Activated naive CD8-positive, alpha-beta T cell treated with anti-CD3 and anti-CD28 coated beads, Interleukin-2, amount 50 U/mL, for 24 hours (primary cell): ENCODE results near the gene RAPGEF2.
"Not testable (repeated sequence)": the region's sequence is repeated elsewhere in the genome, so short reads cannot be mapped to it uniquely, and the experiment has no call there.

Experiments
- ATAC-seq: fragments of 150-1000 bp; cut with Tn5 transposase; one replicate; pipeline ENCODE4 v1.10.0; 2021
- DNase-seq: peaks from one replicate; pipeline ENCODE4 v3.0.0; 2021
- H3K27ac Mint-ChIP-seq: one replicate; pipeline ENCODE4 v1.8.0; 2021; ENCODE audit warnings: mild to moderate bottlenecking, mixed read lengths
- H3K27me3 Mint-ChIP-seq: one replicate; pipeline ENCODE4 v1.8.0; 2021; ENCODE audit warnings: mixed read lengths
- H3K36me3 Mint-ChIP-seq: one replicate; pipeline ENCODE4 v1.8.0; 2021; ENCODE audit warnings: low read depth, mixed read lengths
- H3K4me1 Mint-ChIP-seq: one replicate; pipeline ENCODE4 v1.8.0; 2021; ENCODE audit warnings: mixed read lengths
- H3K4me3 Mint-ChIP-seq: one replicate; pipeline ENCODE4 v1.8.0; 2021; ENCODE audit warnings: mild to moderate bottlenecking, moderate library complexity, mixed read lengths
- H3K9me3 Mint-ChIP-seq: one replicate; pipeline ENCODE4 v1.8.0; 2021; ENCODE audit warnings: mixed read lengths

The RAPGEF2 gene

GRCh38 chr4:159303435-159303834 lies 200.6 kb downstream of the RAPGEF2 start:
- no peak for ATAC-seq
- no peak for DNase-seq
- Mint-ChIP-seq H3K4me3 (no peak overlapping the region), H3K36me3 (peaks cover 17% of the 10 kb centered on the region), H3K4me1 (peaks cover under 1% of the 10 kb centered on the region), H3K27me3 (no peaks in the 10 kb centered on the region), H3K27ac (no peak overlapping the region), H3K9me3 (peaks cover 5% of the 10 kb centered on the region)

DNA sequence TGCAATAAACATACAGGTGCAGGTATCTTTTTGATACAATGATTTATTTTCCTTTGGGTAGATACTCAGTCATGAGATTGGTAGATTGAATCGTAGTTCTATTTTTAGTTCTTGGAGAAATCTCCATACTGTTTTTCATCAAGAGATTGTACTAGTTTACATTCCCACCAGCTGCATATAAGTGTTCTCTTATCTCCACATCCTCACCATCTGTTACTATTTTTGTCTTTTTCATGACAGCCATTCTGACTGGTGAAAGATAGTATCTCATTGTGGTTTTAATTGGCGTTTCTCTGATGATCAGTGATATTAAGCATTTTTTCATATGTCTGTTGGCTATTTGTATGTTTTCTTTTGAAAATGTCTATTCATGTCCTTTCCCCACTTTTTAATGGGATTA lies 202.2 kb downstream of the RAPGEF2 start:
- Mint-ChIP-seq H3K27me3 (no peaks in the 10 kb centered on the region), H3K27ac (no peak overlapping the region), H3K9me3 (peaks cover 5% of the 10 kb centered on the region), H3K36me3 (peaks cover 17% of the 10 kb centered on the region), H3K4me1 (no peaks in the 10 kb centered on the region), H3K4me3 (no peak overlapping the region)
- no peak for ATAC-seq
- no peak for DNase-seq

- no peak for DNase-seq
- H3K4me3 Mint-ChIP-seq = no peak overlapping the region
Measured at GRCh38 chr4:159307929-159308328, 205.1 kb downstream of the RAPGEF2 start.

GRCh38 chr4:159308566-159309340 lies 205.9 kb downstream of the RAPGEF2 start:
- ATAC-seq (no peak), DNase-seq (no peak)
- H3K9me3 Mint-ChIP-seq = peaks cover 5% of the 10 kb centered on the region
- no peaks in the 10 kb centered on the region for H3K4me1 Mint-ChIP-seq
- no peaks in the 10 kb centered on the region for H3K27me3 Mint-ChIP-seq
- H3K4me3 Mint-ChIP-seq = no peak overlapping the region
- peaks cover 18% of the 10 kb centered on the region for H3K36me3 Mint-ChIP-seq
- H3K27ac Mint-ChIP-seq = no peak overlapping the region

More at GRCh38 chr4:159307929-159308328, 205.1 kb downstream of the RAPGEF2 start:
- Mint-ChIP-seq H3K36me3 (peaks cover 17% of the 10 kb centered on the region), H3K9me3 (peaks cover 5% of the 10 kb centered on the region), H3K27me3 (no peaks in the 10 kb centered on the region), H3K4me1 (no peaks in the 10 kb centered on the region), H3K27ac (no peak overlapping the region)
- no peak for ATAC-seq

DNA sequence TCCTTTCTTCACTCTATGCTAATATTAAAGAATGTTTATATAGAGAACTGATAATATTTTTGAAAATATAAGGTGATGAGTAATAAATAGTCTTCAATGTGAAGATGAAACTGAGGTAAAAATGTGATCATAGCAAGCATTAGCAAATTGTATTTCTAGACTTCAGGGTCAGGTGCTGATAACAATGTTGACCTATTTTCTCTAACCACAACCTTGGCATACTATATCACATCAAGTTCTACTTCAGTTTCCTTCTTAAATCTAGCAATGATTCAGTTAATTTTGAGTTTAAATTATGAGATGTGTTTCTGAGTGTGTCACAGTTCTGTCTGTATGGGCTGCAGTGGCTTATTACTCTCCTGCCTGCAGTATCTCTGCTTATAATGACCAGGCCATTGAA lies 209.4 kb downstream of the RAPGEF2 start:
- Mint-ChIP-seq H3K36me3 (peaks cover 15% of the 10 kb centered on the region), H3K27ac (no peak overlapping the region), H3K4me3 (no peak overlapping the region), H3K4me1 (no peaks in the 10 kb centered on the region), H3K27me3 (no peaks in the 10 kb centered on the region), H3K9me3 (no peaks in the 10 kb centered on the region)
- ATAC-seq (no peak), DNase-seq (no peak)

DNA sequence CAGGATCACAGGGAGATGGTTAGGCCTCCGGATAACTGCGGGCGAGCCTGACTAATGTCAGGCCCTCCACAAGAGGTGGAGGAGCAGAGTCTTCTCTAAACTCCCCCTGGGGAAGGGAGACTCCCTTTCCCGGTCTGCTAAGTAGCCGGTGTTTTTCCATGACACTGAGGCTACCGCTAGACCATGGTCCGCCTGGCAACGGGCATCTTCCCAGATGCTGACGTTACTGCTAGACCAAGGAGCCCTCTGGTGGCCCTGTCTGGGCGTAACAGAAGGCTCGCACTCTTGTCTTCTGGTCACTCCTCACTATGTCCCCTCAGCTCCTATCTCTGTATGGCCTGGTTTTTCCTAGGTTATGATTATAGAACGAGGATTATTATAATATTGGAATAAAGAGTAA lies 213.0 kb downstream of the RAPGEF2 start:
- not testable (repeated sequence) for ATAC-seq, H3K4me3 Mint-ChIP-seq, H3K4me1 Mint-ChIP-seq, H3K27ac Mint-ChIP-seq, H3K27me3 Mint-ChIP-seq, H3K9me3 Mint-ChIP-seq, DNase-seq
- H3K36me3 Mint-ChIP-seq = peaks cover 18% of the 10 kb centered on the region

DNA sequence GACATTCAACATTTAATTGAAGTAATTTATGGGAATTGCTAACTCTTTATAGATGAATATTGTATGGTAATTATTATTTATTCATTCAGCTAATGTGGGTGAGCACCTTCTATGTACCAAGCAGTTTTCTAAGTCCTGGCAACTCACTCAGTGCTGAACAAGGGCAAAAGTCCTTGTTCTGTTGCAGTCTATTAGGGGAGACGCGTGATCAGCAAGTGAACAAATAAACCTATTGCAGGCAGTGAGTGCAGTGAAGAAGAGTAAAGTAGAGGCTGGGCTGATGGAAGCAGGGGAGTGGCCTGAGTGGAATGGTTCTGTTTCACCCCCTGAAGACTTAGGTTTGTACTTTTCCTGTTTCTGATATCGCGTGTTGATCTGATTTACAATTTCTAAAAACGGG lies 214.3 kb downstream of the RAPGEF2 start:
- H3K9me3 Mint-ChIP-seq = no peaks in the 10 kb centered on the region
- H3K27me3 Mint-ChIP-seq = no peaks in the 10 kb centered on the region
- H3K4me1 Mint-ChIP-seq = no peaks in the 10 kb centered on the region
- peaks cover 23% of the 10 kb centered on the region for H3K36me3 Mint-ChIP-seq
- no peak overlapping the region for H3K4me3 Mint-ChIP-seq
- no peak for DNase-seq
- ATAC-seq = no peak
- no peak overlapping the region for H3K27ac Mint-ChIP-seq

- no peaks in the 10 kb centered on the region for H3K27me3 Mint-ChIP-seq
- DNase-seq (no peak), ATAC-seq (no peak)
- no peaks in the 10 kb centered on the region for H3K4me1 Mint-ChIP-seq
- no peak overlapping the region for H3K27ac Mint-ChIP-seq
- no peaks in the 10 kb centered on the region for H3K9me3 Mint-ChIP-seq
- H3K4me3 Mint-ChIP-seq = no peak overlapping the region
- H3K36me3 Mint-ChIP-seq = peaks cover 32% of the 10 kb centered on the region
Measured at GRCh38 chr4:159319027-159319426, 216.1 kb downstream of the RAPGEF2 start.

GRCh38 chr4:159326480-159326879 lies 223.6 kb downstream of the RAPGEF2 start:
- DNase-seq (no peak), ATAC-seq (no peak)
- no peaks in the 10 kb centered on the region for H3K9me3 Mint-ChIP-seq
- H3K4me3 Mint-ChIP-seq = no peak overlapping the region
- no peaks in the 10 kb centered on the region for H3K27me3 Mint-ChIP-seq
- H3K4me1 Mint-ChIP-seq = no peaks in the 10 kb centered on the region
- H3K36me3 Mint-ChIP-seq = peaks cover 19% of the 10 kb centered on the region
- H3K27ac Mint-ChIP-seq = no peak overlapping the region

- DNase-seq (no peak), ATAC-seq (no peak)
- Mint-ChIP-seq H3K4me3 (no peak overlapping the region), H3K36me3 (peaks cover 17% of the 10 kb centered on the region), H3K27me3 (no peaks in the 10 kb centered on the region), H3K9me3 (no peaks in the 10 kb centered on the region), H3K27ac (no peak overlapping the region), H3K4me1 (no peaks in the 10 kb centered on the region)
Measured at GRCh38 chr4:159328766-159329165, 225.9 kb downstream of the RAPGEF2 start.

GRCh38 chr4:159334461-159334860 lies 231.6 kb downstream of the RAPGEF2 start:
- DNase-seq (no peak), ATAC-seq (no peak)
- Mint-ChIP-seq H3K9me3 (no peaks in the 10 kb centered on the region), H3K4me1 (no peaks in the 10 kb centered on the region), H3K27me3 (no peaks in the 10 kb centered on the region), H3K36me3 (peaks cover 31% of the 10 kb centered on the region), H3K4me3 (no peak overlapping the region), H3K27ac (no peak overlapping the region)

- H3K4me1 Mint-ChIP-seq = no peaks in the 10 kb centered on the region
- no peak for DNase-seq
- H3K27ac Mint-ChIP-seq = no peak overlapping the region
- no peaks in the 10 kb centered on the region for H3K27me3 Mint-ChIP-seq
- no peak overlapping the region for H3K4me3 Mint-ChIP-seq
- no peaks in the 10 kb centered on the region for H3K9me3 Mint-ChIP-seq
- ATAC-seq = no peak
- H3K36me3 Mint-ChIP-seq = peaks cover 32% of the 10 kb centered on the region
Measured at GRCh38 chr4:159337041-159337440, 234.2 kb downstream of the RAPGEF2 start.

- DNase-seq (no peak), ATAC-seq (no peak)
- Mint-ChIP-seq H3K36me3 (peaks cover 46% of the 10 kb centered on the region), H3K27me3 (no peaks in the 10 kb centered on the region), H3K4me3 (no peak overlapping the region), H3K4me1 (no peaks in the 10 kb centered on the region), H3K27ac (no peak overlapping the region), H3K9me3 (no peaks in the 10 kb centered on the region)
Measured at GRCh38 chr4:159341522-159341921, 238.6 kb downstream of the RAPGEF2 start.

DNA sequence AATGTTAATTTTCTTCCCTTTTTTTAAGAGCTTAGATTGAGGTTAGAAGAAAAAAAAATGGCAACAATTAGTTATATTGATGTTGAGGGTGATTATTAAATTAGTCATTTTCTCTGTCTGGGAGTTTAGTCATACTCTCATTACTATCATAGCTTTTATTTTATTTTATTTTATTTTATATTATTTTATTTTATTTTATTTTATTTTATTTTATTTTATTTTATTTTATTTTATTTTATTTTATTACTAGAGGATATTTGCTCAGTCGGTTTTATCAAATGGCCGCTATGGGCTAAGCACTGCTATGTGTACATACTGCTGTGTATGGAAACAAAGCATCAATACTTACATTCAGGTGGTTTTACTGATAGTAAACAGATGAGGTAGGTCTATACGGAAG lies 239.5 kb downstream of the RAPGEF2 start:
- H3K4me3 Mint-ChIP-seq = no peak overlapping the region
- no peak for ATAC-seq
- no peaks in the 10 kb centered on the region for H3K4me1 Mint-ChIP-seq
- H3K36me3 Mint-ChIP-seq = peaks cover 55% of the 10 kb centered on the region
- no peak overlapping the region for H3K27ac Mint-ChIP-seq
- no peaks in the 10 kb centered on the region for H3K9me3 Mint-ChIP-seq
- no peak for DNase-seq
- no peaks in the 10 kb centered on the region for H3K27me3 Mint-ChIP-seq

- H3K9me3 Mint-ChIP-seq = no peaks in the 10 kb centered on the region
- no peaks in the 10 kb centered on the region for H3K4me1 Mint-ChIP-seq
- peaks cover 57% of the 10 kb centered on the region for H3K36me3 Mint-ChIP-seq
- H3K27me3 Mint-ChIP-seq = no peaks in the 10 kb centered on the region
- H3K4me3 Mint-ChIP-seq = no peak overlapping the region
- DNase-seq (no peak), ATAC-seq (no peak)
- H3K27ac Mint-ChIP-seq = no peak overlapping the region
Measured at GRCh38 chr4:159343116-159343515, 240.2 kb downstream of the RAPGEF2 start.

DNA sequence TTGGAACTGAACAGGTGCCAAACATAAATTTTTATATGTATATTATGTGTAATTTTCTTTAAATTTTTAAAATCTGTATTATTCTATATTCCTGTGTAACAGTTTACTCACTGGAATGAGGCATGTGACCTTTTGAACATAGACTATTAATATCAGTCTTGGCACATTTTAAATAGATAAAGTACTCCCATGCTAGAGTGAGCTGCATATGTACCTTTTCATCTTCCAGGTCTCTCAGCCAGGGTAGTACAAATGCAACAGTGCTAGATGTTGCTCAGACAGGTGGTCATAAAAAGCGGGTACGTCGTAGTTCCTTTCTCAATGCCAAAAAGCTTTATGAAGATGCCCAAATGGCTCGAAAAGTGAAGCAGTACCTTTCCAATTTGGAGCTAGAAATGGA lies 242.0 kb downstream of the RAPGEF2 start:
- DNase-seq (no peak), ATAC-seq (no peak)
- Mint-ChIP-seq H3K36me3 (peaks cover 54% of the 10 kb centered on the region), H3K4me1 (no peaks in the 10 kb centered on the region), H3K27me3 (no peaks in the 10 kb centered on the region), H3K4me3 (no peak overlapping the region), H3K27ac (no peak overlapping the region), H3K9me3 (no peaks in the 10 kb centered on the region)
